ENCODE measurements around the gene ANKRD13B.

GRCh38 chr17:29661213-29661612, 68.3 kb downstream of the ANKRD13B start:
- TF ChIP-seq, protein P1, sequence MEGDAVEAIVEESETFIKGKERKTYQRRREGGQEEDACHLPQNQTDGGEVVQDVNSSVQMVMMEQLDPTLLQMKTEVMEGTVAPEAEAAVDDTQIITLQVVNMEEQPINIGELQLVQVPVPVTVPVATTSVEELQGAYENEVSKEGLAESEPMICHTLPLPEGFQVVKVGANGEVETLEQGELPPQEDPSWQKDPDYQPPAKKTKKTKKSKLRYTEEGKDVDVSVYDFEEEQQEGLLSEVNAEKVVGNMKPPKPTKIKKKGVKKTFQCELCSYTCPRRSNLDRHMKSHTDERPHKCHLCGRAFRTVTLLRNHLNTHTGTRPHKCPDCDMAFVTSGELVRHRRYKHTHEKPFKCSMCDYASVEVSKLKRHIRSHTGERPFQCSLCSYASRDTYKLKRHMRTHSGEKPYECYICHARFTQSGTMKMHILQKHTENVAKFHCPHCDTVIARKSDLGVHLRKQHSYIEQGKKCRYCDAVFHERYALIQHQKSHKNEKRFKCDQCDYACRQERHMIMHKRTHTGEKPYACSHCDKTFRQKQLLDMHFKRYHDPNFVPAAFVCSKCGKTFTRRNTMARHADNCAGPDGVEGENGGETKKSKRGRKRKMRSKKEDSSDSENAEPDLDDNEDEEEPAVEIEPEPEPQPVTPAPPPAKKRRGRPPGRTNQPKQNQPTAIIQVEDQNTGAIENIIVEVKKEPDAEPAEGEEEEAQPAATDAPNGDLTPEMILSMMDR (IDR thresholded peaks at IDR 0.05) = no peak
- TF ChIP-seq POLR2A (IDR thresholded peaks at IDR 0.05) = no peak
